ENCODE results near the gene ECPAS.

ECPAS gene

GRCh38 chr9:111381006-111381405 is 103.2 kb downstream of the ECPAS start:
- Histone ChIP-seq H3K27ac (ENCODE audit: low read depth, low read length) (no peak overlapping the region), H3K9ac (ENCODE audit: low read depth, low read length) (no peak overlapping the region), H3K36me3 (ENCODE audit: insufficient read depth, low read length) (peaks cover 97% of the 10 kb centered on the region), H3K9me3 (ENCODE audit: insufficient read depth, low read depth, low read length) (no peaks in the 10 kb centered on the region), H3K27me3 (ENCODE audit: insufficient read depth, low read length) (no peaks in the 10 kb centered on the region), H3K4me1 (ENCODE audit: insufficient read depth, low read length) (no peaks in the 10 kb centered on the region), H3K4me3 (ENCODE audit: low read length) (no peak overlapping the region)
- 100% methylated on average over 1 of the region's 1 CpG for WGBS

DNA sequence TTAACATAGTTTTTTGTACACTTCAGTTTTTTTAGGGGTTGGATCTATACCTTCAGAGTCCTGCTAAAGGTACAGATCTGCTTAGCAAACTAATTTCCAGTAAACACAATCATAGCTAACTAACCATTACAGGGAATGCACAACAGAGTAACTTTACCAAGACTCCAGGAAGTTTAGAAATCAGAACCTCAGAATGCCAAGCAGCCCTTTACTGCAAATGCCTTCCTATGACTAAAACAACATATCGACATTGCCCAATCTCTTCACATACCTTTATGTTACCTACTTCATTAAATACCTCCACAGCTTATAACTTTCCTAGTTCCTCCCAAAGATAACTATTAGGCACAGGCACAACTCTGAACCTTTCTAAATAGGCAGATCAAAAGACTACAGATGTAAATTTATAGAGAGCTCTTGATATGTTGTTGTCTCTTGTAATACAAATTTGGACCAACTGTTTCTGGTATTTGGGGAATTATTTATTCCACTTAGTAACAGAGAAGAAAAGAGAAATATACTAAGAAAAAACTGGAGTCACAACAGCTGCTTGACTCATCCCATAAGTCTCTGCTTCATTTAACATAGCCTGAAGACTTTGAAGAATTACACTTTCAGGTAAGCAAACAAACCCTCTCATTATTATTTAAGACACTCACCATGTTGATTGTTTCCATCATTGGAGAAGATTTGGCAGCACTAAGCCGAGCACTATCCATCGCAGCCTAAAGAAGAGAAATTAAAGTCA is 108.2 kb downstream of the ECPAS start:
- Histone ChIP-seq H3K9me3 (ENCODE audit: insufficient read depth, low read depth, low read length) (no peaks in the 10 kb centered on the region), H3K27me3 (ENCODE audit: insufficient read depth, low read length) (no peaks in the 10 kb centered on the region), H3K36me3 (ENCODE audit: insufficient read depth, low read length) (peaks cover 98% of the 10 kb centered on the region), H3K4me3 (ENCODE audit: low read length) (no peak overlapping the region), H3K9ac (ENCODE audit: low read depth, low read length) (no peak overlapping the region), H3K27ac (ENCODE audit: low read depth, low read length) (no peak overlapping the region), H3K4me1 (ENCODE audit: insufficient read depth, low read length) (no peaks in the 10 kb centered on the region)
- 95% methylated on average over 3 of the region's 3 CpGs for WGBS

DNA sequence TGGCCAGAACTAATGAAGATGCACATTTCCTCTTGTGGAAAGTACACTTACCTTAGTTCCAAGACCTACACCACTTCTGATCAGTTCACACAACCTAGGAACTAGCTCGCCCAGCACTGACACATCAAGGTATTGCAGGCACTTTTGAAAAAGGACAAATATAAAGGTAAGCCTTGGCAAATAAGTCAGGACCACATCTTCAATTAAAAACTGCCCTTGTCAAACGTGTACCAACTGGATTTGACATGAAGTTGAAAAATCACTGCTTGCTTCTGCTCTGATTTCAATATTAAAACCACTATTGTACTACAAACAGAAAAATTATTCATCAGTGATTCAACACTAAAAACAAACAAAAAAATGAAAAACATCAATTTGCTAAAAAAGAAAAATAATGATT is 109.1 kb downstream of the ECPAS start:
- WGBS: 87% methylated on average over 2 of the region's 2 CpGs
- Histone ChIP-seq H3K9me3 (ENCODE audit: insufficient read depth, low read depth, low read length) (no peaks in the 10 kb centered on the region), H3K27me3 (ENCODE audit: insufficient read depth, low read length) (no peaks in the 10 kb centered on the region), H3K4me3 (ENCODE audit: low read length) (no peak overlapping the region), H3K4me1 (ENCODE audit: insufficient read depth, low read length) (no peaks in the 10 kb centered on the region), H3K9ac (ENCODE audit: low read depth, low read length) (no peak overlapping the region), H3K27ac (ENCODE audit: low read depth, low read length) (no peak overlapping the region), H3K36me3 (ENCODE audit: insufficient read depth, low read length) (peaks cover 98% of the 10 kb centered on the region)

DNA sequence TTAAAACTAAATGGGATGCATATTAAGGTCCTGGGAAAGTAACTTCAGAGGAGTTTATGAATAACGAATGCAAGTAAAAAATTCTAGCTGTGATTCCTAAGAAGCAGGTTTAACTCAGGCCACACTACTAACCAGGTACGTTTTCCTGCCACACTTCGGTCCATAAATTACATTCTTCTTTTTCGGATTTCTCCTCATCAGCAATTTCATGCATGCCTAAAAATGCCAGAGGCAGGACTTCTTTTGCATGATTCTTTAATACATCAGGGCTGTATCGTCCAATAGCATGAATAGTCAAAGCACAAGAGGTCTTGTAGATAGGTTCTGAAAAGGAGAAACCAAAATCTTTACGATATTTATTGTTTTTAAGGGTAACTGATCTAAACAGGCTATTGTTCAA is 111.9 kb downstream of the ECPAS start:
- Histone ChIP-seq H3K4me3 (ENCODE audit: low read length) (no peak overlapping the region), H3K4me1 (ENCODE audit: insufficient read depth, low read length) (no peaks in the 10 kb centered on the region), H3K27me3 (ENCODE audit: insufficient read depth, low read length) (no peaks in the 10 kb centered on the region), H3K36me3 (ENCODE audit: insufficient read depth, low read length) (peaks cover 100% of the 10 kb centered on the region), H3K9me3 (ENCODE audit: insufficient read depth, low read depth, low read length) (no peaks in the 10 kb centered on the region), H3K27ac (ENCODE audit: low read depth, low read length) (no peak overlapping the region), H3K9ac (ENCODE audit: low read depth, low read length) (no peak overlapping the region)
- 92% methylated on average over 6 of the region's 6 CpGs for WGBS

DNA sequence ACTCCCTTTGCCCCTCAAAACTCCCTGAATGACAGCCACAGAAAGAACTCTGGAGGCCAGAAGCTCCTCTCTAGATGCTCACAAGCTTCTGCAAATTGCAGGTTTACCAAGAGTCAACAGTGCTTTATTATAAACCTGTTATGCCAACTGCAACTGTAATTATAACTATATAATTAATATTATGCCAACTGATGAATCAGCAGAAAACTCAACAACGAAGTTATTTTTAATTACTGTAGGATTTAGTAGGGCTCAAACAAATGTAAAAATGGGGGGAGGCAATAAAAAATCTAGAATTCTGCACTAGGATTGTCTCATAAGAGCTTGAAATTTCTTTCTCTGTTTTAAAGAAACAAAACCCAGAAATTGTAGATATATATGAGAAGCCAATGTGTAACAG is 117.2 kb downstream of the ECPAS start:
- Histone ChIP-seq H3K9ac (ENCODE audit: low read depth, low read length) (no peak overlapping the region), H3K4me1 (ENCODE audit: insufficient read depth, low read length) (no peaks in the 10 kb centered on the region), H3K4me3 (ENCODE audit: low read length) (no peak overlapping the region), H3K27me3 (ENCODE audit: insufficient read depth, low read length) (no peaks in the 10 kb centered on the region), H3K9me3 (ENCODE audit: insufficient read depth, low read depth, low read length) (no peaks in the 10 kb centered on the region), H3K36me3 (ENCODE audit: insufficient read depth, low read length) (peaks cover 99% of the 10 kb centered on the region), H3K27ac (ENCODE audit: low read depth, low read length) (no peak overlapping the region)
- WGBS: 100% methylated on average over 1 of the region's 1 CpG

- Histone ChIP-seq H3K9me3 (ENCODE audit: insufficient read depth, low read depth, low read length) (no peaks in the 10 kb centered on the region), H3K27ac (ENCODE audit: low read depth, low read length) (no peak overlapping the region), H3K27me3 (ENCODE audit: insufficient read depth, low read length) (no peaks in the 10 kb centered on the region), H3K9ac (ENCODE audit: low read depth, low read length) (no peak overlapping the region), H3K4me3 (ENCODE audit: low read length) (no peak overlapping the region), H3K4me1 (ENCODE audit: insufficient read depth, low read length) (no peaks in the 10 kb centered on the region), H3K36me3 (ENCODE audit: insufficient read depth, low read length) (peaks cover 70% of the 10 kb centered on the region)
- 99% methylated on average over 4 of the region's 5 CpGs for WGBS
Observed at GRCh38 chr9:111362526-111362925, 121.7 kb downstream of the ECPAS start.

GRCh38 chr9:111360881-111361280 is 123.3 kb downstream of the ECPAS start:
- peaks cover 53% of the 10 kb centered on the region for H3K36me3 ChIP-seq (ENCODE audit: insufficient read depth, low read length)

DNA sequence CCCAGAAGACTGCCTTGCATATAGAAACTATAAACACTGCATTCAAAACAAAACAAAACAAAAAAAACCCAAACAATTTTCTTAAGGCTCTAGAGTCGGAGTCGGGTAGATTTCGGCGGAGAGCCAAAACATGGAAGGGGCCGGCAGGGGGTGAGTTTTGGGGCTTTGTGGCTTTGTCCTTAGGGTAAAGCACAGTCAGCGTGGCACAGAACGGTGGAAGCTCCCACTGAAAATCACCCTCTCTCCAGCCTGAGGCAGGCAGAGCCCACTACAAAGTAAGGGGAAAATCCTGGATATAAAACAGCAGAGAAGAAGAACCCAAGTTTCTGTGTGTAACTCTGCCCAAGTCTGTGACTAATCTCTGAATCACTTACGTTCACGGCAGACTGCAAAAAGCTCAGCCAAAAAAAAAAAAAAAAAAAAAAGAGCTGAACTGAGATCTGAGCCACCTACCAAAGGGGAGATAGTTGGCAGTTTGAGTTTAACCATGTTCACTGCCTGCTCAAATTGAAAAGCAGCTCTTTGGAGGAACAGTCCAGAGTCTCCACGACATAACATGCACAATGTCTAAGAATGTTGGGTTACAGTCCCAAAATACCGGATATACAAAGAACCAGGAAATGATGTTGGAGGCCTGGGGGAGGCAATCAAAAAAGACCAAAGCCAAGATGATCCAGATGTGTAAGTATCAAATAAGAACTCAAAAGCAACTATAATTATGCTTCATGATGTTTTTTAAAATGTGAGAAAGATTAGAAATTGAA is 127.5 kb downstream of the ECPAS start:
- Histone ChIP-seq H3K27ac (ENCODE audit: low read depth, low read length) (no peak overlapping the region), H3K4me3 (ENCODE audit: low read length) (no peak overlapping the region), H3K27me3 (ENCODE audit: insufficient read depth, low read length) (no peaks in the 10 kb centered on the region), H3K4me1 (ENCODE audit: insufficient read depth, low read length) (peaks cover 10% of the 10 kb centered on the region; the same call in 1 of the 2 replicates), H3K9me3 (ENCODE audit: insufficient read depth, low read depth, low read length) (no peaks in the 10 kb centered on the region), H3K36me3 (ENCODE audit: insufficient read depth, low read length) (peaks cover 12% of the 10 kb centered on the region), H3K9ac (ENCODE audit: low read depth, low read length) (no peak overlapping the region)
- 67% methylated on average over 10 of the region's 11 CpGs for WGBS

More at GRCh38 chr9:111360881-111361280, 123.3 kb downstream of the ECPAS start:
- 95% methylated on average over 2 of the region's 2 CpGs for WGBS
- Histone ChIP-seq H3K9ac (ENCODE audit: low read depth, low read length) (no peak overlapping the region), H3K4me3 (ENCODE audit: low read length) (no peak overlapping the region), H3K27ac (ENCODE audit: low read depth, low read length) (no peak overlapping the region), H3K4me1 (ENCODE audit: insufficient read depth, low read length) (peaks cover 10% of the 10 kb centered on the region; the same call in 1 of the 2 replicates), H3K9me3 (ENCODE audit: insufficient read depth, low read depth, low read length) (no peaks in the 10 kb centered on the region), H3K27me3 (ENCODE audit: insufficient read depth, low read length) (no peaks in the 10 kb centered on the region)

- Histone ChIP-seq H3K27me3 (ENCODE audit: insufficient read depth, low read length) (no peaks in the 10 kb centered on the region), H3K36me3 (ENCODE audit: insufficient read depth, low read length) (no peaks in the 10 kb centered on the region), H3K9ac (ENCODE audit: low read depth, low read length) (no peak overlapping the region), H3K27ac (ENCODE audit: low read depth, low read length) (no peak overlapping the region), H3K4me1 (ENCODE audit: insufficient read depth, low read length) (peaks cover 10% of the 10 kb centered on the region; the same call in 1 of the 2 replicates), H3K4me3 (ENCODE audit: low read length) (no peak overlapping the region), H3K9me3 (ENCODE audit: insufficient read depth, low read depth, low read length) (no peaks in the 10 kb centered on the region)
- WGBS: 60% methylated on average over 2 of the region's 2 CpGs
Observed at GRCh38 chr9:111352545-111352944, 131.6 kb downstream of the ECPAS start.

DNA sequence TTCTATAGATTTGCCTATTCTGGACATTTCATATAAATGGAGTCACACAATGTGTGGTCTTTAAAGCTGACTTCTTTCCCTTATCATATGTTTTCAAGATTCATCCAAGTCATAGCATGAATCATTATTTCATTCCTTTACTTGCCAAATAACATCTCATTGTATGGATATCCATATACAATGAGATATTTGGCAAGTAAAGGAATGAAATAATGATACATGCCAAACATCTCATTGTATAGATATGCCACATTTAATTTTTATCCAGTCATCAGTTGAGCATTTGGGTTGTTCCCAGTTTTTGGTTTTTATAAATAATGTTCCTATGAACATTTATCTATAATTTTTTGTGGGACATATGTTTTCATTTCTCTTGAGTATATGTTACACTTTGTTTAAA is 133.6 kb downstream of the ECPAS start:
- H3K9me3 ChIP-seq (ENCODE audit: insufficient read depth, low read depth, low read length): no peaks in the 10 kb centered on the region
- H3K27ac ChIP-seq (ENCODE audit: low read depth, low read length): no peak overlapping the region

GRCh38 chr9:111349766-111350165 is 134.4 kb downstream of the ECPAS start:
- Histone ChIP-seq H3K27me3 (ENCODE audit: insufficient read depth, low read length) (no peaks in the 10 kb centered on the region), H3K36me3 (ENCODE audit: insufficient read depth, low read length) (no peaks in the 10 kb centered on the region), H3K4me1 (ENCODE audit: insufficient read depth, low read length) (no peaks in the 10 kb centered on the region), H3K9ac (ENCODE audit: low read depth, low read length) (no peak overlapping the region), H3K4me3 (ENCODE audit: low read length) (no peak overlapping the region), H3K27ac (ENCODE audit: low read depth, low read length) (no peak overlapping the region), H3K9me3 (ENCODE audit: insufficient read depth, low read depth, low read length) (no peaks in the 10 kb centered on the region)
- WGBS: 92% methylated on average over 5 of the region's 5 CpGs

More for the DNA sequence above, 133.6 kb downstream of the ECPAS start:
- H3K27me3 ChIP-seq (ENCODE audit: insufficient read depth, low read length): no peaks in the 10 kb centered on the region
- H3K4me3 ChIP-seq (ENCODE audit: low read length): no peak overlapping the region
- H3K9ac ChIP-seq (ENCODE audit: low read depth, low read length): no peak overlapping the region
- H3K4me1 ChIP-seq (ENCODE audit: insufficient read depth, low read length): no peaks in the 10 kb centered on the region
- no peaks in the 10 kb centered on the region for H3K36me3 ChIP-seq (ENCODE audit: insufficient read depth, low read length)

Measured in HUES64 (cell line).